Mesodermal cell (in vitro differentiated cells): ENCODE results near the gene TNFRSF6B.
A peak's percentile ranks its signal among the peaks of the same experiment; 100 is the strongest.
"Not testable (repeated sequence)": the region's sequence is repeated elsewhere in the genome, so short reads cannot be mapped to it uniquely, and the experiment has no call there.

ENCODE experiments used
- H3K27ac ChIP-seq: 2 replicates; pipeline ENCODE4 v1.7.0; 2013; ENCODE audit warnings: mild to moderate bottlenecking, low read depth, low read length, moderate library complexity; ENCODE audit not compliant: severe bottlenecking
- H3K36me3 ChIP-seq: 2 replicates; pipeline ENCODE4 v1.7.1; 2013; ENCODE audit warnings: mild to moderate bottlenecking, low read length, moderate library complexity; ENCODE audit not compliant: control insufficient read depth, insufficient read depth
- H3K4me1 ChIP-seq: one replicate; pipeline ENCODE4 v1.7.1; 2013; ENCODE audit warnings: mild to moderate bottlenecking, low read length; ENCODE audit not compliant: insufficient read depth, control insufficient read depth, poor library complexity, severe bottlenecking
- H3K4me3 ChIP-seq: 2 replicates; pipeline ENCODE4 v1.7.0; 2013; ENCODE audit warnings: low read length, control low read depth, mild to moderate bottlenecking; ENCODE audit not compliant: insufficient read depth, poor library complexity, severe bottlenecking; ENCODE audit errors: extremely low read depth
- H3K9me3 ChIP-seq: 2 replicates; pipeline ENCODE4 v1.7.1; 2013; ENCODE audit warnings: mild to moderate bottlenecking, low read length, moderate library complexity; ENCODE audit not compliant: control insufficient read depth
- WGBS, 2 experiments: methylation state at CpG; one replicate each; pipeline ENCODE4 v1.1.5; 2013; ENCODE audit warnings: missing lambda C conversion rate in 2 of 2; ENCODE audit not compliant: insufficient coverage in 2 of 2; 5-methylcytosine and 5-hydroxymethylcytosine counted together

The TNFRSF6B gene

GRCh38 chr20:63656451-63656850 is 40.0 kb upstream of the TNFRSF6B start:
- Histone ChIP-seq H3K36me3 (peaks cover 11% of the 10 kb centered on the region), H3K4me3 (no peak overlapping the region), H3K4me1 (peaks cover 5% of the 10 kb centered on the region), H3K27ac (no peak overlapping the region), H3K9me3 (no peaks in the 10 kb centered on the region)
- WGBS, 2 experiments: 87 to 96% methylated on average over 3 of the region's 3 CpGs

- peak overlapping the region; percentile 69 for H3K4me3 ChIP-seq
- H3K9me3 ChIP-seq: no peaks in the 10 kb centered on the region
- peaks cover 18% of the 10 kb centered on the region for H3K36me3 ChIP-seq
- 86 to 87% methylated on average over 27 to 29 of the region's 31 CpGs for WGBS, 2 experiments
- H3K4me1 ChIP-seq: peaks cover 2% of the 10 kb centered on the region
- H3K27ac ChIP-seq: peak overlapping the region; percentile 62
Measured at GRCh38 chr20:63657260-63657936, 39.1 kb upstream of the TNFRSF6B start.

GRCh38 chr20:63657937-63658748 is 38.3 kb upstream of the TNFRSF6B start, which contains the start of gene RTEL1:
TSS of gene RTEL1 (plus strand) at chr20:63658312. CDS start at chr20:63659403, 1,091 bp downstream.
- H3K4me1 ChIP-seq: peaks cover 2% of the 10 kb centered on the region
- WGBS, 2 experiments: 11 to 14% methylated on average over 62 to 63 of the region's 73 CpGs
- H3K9me3 ChIP-seq: no peaks in the 10 kb centered on the region
- H3K36me3 ChIP-seq: peaks cover 23% of the 10 kb centered on the region
- peak within 1 kb of the TSS; percentile 69 for H3K4me3 ChIP-seq
- H3K27ac ChIP-seq: peak within 1 kb of the TSS; percentile 62

GRCh38 chr20:63658749-63659187 is 37.7 kb upstream of the TNFRSF6B start:
- 6 to 7% methylated on average over 21 to 23 of the region's 25 CpGs for WGBS, 2 experiments
- H3K9me3 ChIP-seq: no peaks in the 10 kb centered on the region
- peaks cover 30% of the 10 kb centered on the region for H3K36me3 ChIP-seq
- H3K4me3 ChIP-seq: peak overlapping the region; percentile 69
- peak overlapping the region; percentile 43 for H3K27ac ChIP-seq
- peaks cover 2% of the 10 kb centered on the region for H3K4me1 ChIP-seq

- H3K4me1 ChIP-seq: peaks cover 2% of the 10 kb centered on the region
- H3K27ac ChIP-seq: no peak overlapping the region
- H3K36me3 ChIP-seq: peaks cover 33% of the 10 kb centered on the region
- WGBS, 2 experiments: 78 to 89% methylated on average over 11 of the region's 13 CpGs
- H3K9me3 ChIP-seq: no peaks in the 10 kb centered on the region
- H3K4me3 ChIP-seq: peak overlapping the region; percentile 69
Measured at GRCh38 chr20:63659370-63659769, 37.1 kb upstream of the TNFRSF6B start.

GRCh38 chr20:63660174-63660573 is 36.3 kb upstream of the TNFRSF6B start:
- not testable (repeated sequence) for H3K27ac ChIP-seq, H3K4me1 ChIP-seq, H3K4me3 ChIP-seq, H3K9me3 ChIP-seq
- WGBS, 2 experiments: 89 to 96% methylated on average over 9 to 10 of the region's 10 CpGs
- peaks cover 39% of the 10 kb centered on the region for H3K36me3 ChIP-seq

- no peak overlapping the region for H3K27ac ChIP-seq
- 87 to 93% methylated on average over 7 to 8 of the region's 8 CpGs for WGBS, 2 experiments
- H3K36me3 ChIP-seq: peaks cover 42% of the 10 kb centered on the region
- H3K4me1 ChIP-seq: peaks cover 2% of the 10 kb centered on the region
- no peaks in the 10 kb centered on the region for H3K9me3 ChIP-seq
- H3K4me3 ChIP-seq: no peak overlapping the region
Measured at GRCh38 chr20:63660622-63661021, 35.8 kb upstream of the TNFRSF6B start.

- Histone ChIP-seq H3K36me3 (peaks cover 47% of the 10 kb centered on the region), H3K4me1 (peaks cover 2% of the 10 kb centered on the region), H3K27ac (no peak overlapping the region), H3K9me3 (no peaks in the 10 kb centered on the region), H3K4me3 (no peak overlapping the region)
- 95 to 96% methylated on average over 22 of the region's 22 CpGs for WGBS, 2 experiments
Measured at GRCh38 chr20:63661108-63661507, 35.3 kb upstream of the TNFRSF6B start.

- 95 to 96% methylated on average over 30 to 31 of the region's 33 CpGs for WGBS, 2 experiments
- Histone ChIP-seq H3K4me3 (no peak overlapping the region), H3K4me1 (peaks cover 2% of the 10 kb centered on the region), H3K9me3 (no peaks in the 10 kb centered on the region), H3K36me3 (peaks cover 57% of the 10 kb centered on the region), H3K27ac (no peak overlapping the region)
Measured at GRCh38 chr20:63661959-63662812, 34.3 kb upstream of the TNFRSF6B start.

GRCh38 chr20:63662813-63663189 is 33.7 kb upstream of the TNFRSF6B start:
- Histone ChIP-seq H3K36me3 (peaks cover 63% of the 10 kb centered on the region), H3K4me3 (no peak overlapping the region), H3K27ac (no peak overlapping the region), H3K9me3 (no peaks in the 10 kb centered on the region), H3K4me1 (peaks cover 1% of the 10 kb centered on the region)
- 92 to 95% methylated on average over 5 to 9 of the region's 9 CpGs for whole genome bisulfite sequencing, 2 experiments
